ENCODE data around the gene SLC22A1. TPM values are rescaled to one million over a fixed set of nuclear protein-coding genes. Genes with fewer than 3 reads are reported as not detected.

Gene SLC22A1
- total and polyA plus RNA-seq, 2 of the 13 experiments (the other 11 are each of a cell fraction or from before 2014, with no cell fraction given) = 0.80 to 0.87 TPM

GRCh38 chr6:160198606-160199211, 77.1 kb downstream of the SLC22A1 start (continued):
- TF ChIP-seq ARID5B (CRISPR knock-in tag; IDR thresholded peaks at IDR 0.05) (peak; percentile 26; the same call in 1 of the 2 replicates), ZNF432 (CRISPR knock-in tag; IDR thresholded peaks at IDR 0.05; ENCODE audit: borderline replicate concordance) (no peak), SOX13 (IDR thresholded peaks at IDR 0.05) (no peak), SOX13 (CRISPR knock-in tag; conservative IDR thresholded peaks at IDR 0.05 in 1 of 2, IDR thresholded peaks at IDR 0.05 in 1 of 2) (peak in 1 of 2 experiments; percentile 38; a peak in 1 of 4 replicates), ZNF33A (CRISPR knock-in tag; IDR thresholded peaks at IDR 0.05; ENCODE audit: borderline replicate concordance) (no peak), MLLT10 (CRISPR knock-in tag; IDR thresholded peaks at IDR 0.05) (no peak), ZNF614 (CRISPR knock-in tag; IDR thresholded peaks at IDR 0.05; ENCODE audit: borderline replicate concordance) (0 out of 2 replicates have a peak, but pooled peaks have one; percentile 42), HNF1B (CRISPR knock-in tag; IDR thresholded peaks at IDR 0.05) (peak; percentile 33; the same call in 1 of the 2 replicates), RBM39 (IDR thresholded peaks at IDR 0.05; ENCODE audit: low read depth, low read length, poor library complexity, severe bottlenecking) (no peak), IKZF4 (CRISPR knock-in tag; IDR thresholded peaks at IDR 0.05; ENCODE audit: borderline replicate concordance, low read depth, not compliant biosample characterization) (no peak), HOXD1 (CRISPR knock-in tag; IDR thresholded peaks at IDR 0.05) (no peak), ERF (CRISPR knock-in tag; IDR thresholded peaks at IDR 0.05) (peak; percentile 35; the same call in 1 of the 2 replicates), ZNF639 (CRISPR knock-in tag; conservative IDR thresholded peaks at IDR 0.05) (no peak), NR1H2 (CRISPR knock-in tag; IDR thresholded peaks at IDR 0.05; ENCODE audit: borderline replicate concordance, low read depth) (no peak), TEAD3 (CRISPR knock-in tag; optimal IDR thresholded peaks at IDR 0.05; ENCODE audit: borderline replicate concordance) (peak; percentile 40), IRF1 (CRISPR knock-in tag; IDR thresholded peaks at IDR 0.05; ENCODE audit: low read depth) (no peak), HBP1 (CRISPR knock-in tag; IDR thresholded peaks at IDR 0.05; ENCODE audit: low read depth) (0 out of 2 replicates have a peak, but pooled peaks have one; percentile 43), SOX5 (CRISPR knock-in tag; IDR thresholded peaks at IDR 0.05; ENCODE audit: borderline replicate concordance) (peak; percentile 58; the same call in 1 of the 2 replicates), PAWR (CRISPR knock-in tag; IDR thresholded peaks at IDR 0.05; ENCODE audit: borderline replicate concordance) (no peak), ZSCAN9 (CRISPR knock-in tag; IDR thresholded peaks at IDR 0.05; ENCODE audit: borderline replicate concordance) (0 out of 2 replicates have a peak, but pooled peaks have one; percentile 20)

Data from HepG2 (cell line).